HG03354 (cell line): Measurements from ENCODE around the gene KLHDC8A.

Experiments
- ATAC-seq: cut with Tn5 transposase; IDR thresholded peaks from one replicate; pipeline ENCODE4 v1.9.1; 2021; ENCODE audit warnings: mild to moderate bottlenecking; ENCODE audit not compliant: unreplicated experiment, poor library complexity, severe bottlenecking

KLHDC8A gene

GRCh38 chr1:205348554-205349487, 7.9 kb downstream of the KLHDC8A start:
- ATAC-seq: no peak

GRCh38 chr1:205346956-205347574, 9.7 kb downstream of the KLHDC8A start:
- ATAC-seq: no peak

GRCh38 chr1:205345761-205346160, 11.0 kb downstream of the KLHDC8A start:
- no peak for ATAC-seq

- ATAC-seq: no peak
Measured at GRCh38 chr1:205344066-205344928, 12.4 kb downstream of the KLHDC8A start.

GRCh38 chr1:205343431-205344065, 13.2 kb downstream of the KLHDC8A start:
- ATAC-seq: no peak

- ATAC-seq: no peak
Measured at GRCh38 chr1:205342986-205343385, 13.7 kb downstream of the KLHDC8A start.

GRCh38 chr1:205340676-205341075, 16.0 kb downstream of the KLHDC8A start:
- ATAC-seq: no peak

GRCh38 chr1:205339717-205340116, 17.0 kb downstream of the KLHDC8A start:
- ATAC-seq: peak; percentile 62

- ATAC-seq: no peak
Measured at GRCh38 chr1:205339197-205339702, 17.5 kb downstream of the KLHDC8A start.

GRCh38 chr1:205338011-205338410, 18.7 kb downstream of the KLHDC8A start:
- no peak for ATAC-seq

GRCh38 chr1:205337481-205337880, 19.2 kb downstream of the KLHDC8A start:
- ATAC-seq: no peak

GRCh38 chr1:205335692-205336091, 21.0 kb downstream of the KLHDC8A start:
- peak; percentile 64 for ATAC-seq

GRCh38 chr1:205332015-205332791, 24.5 kb downstream of the KLHDC8A start:
- ATAC-seq: no peak

- no peak for ATAC-seq
Measured at GRCh38 chr1:205330150-205330549, 26.6 kb downstream of the KLHDC8A start.

GRCh38 chr1:205329719-205330118, 27.0 kb downstream of the KLHDC8A start:
- no peak for ATAC-seq

- no peak for ATAC-seq
Measured at GRCh38 chr1:205328476-205328875, 28.2 kb downstream of the KLHDC8A start.

- no peak for ATAC-seq
Measured at GRCh38 chr1:205326812-205327466, 29.8 kb downstream of the KLHDC8A start.

- no peak for ATAC-seq
Measured at GRCh38 chr1:205325334-205325884, 31.3 kb downstream of the KLHDC8A start.
